Thoracic aorta (tissue), 2 donors: ENCODE results near the gene CCDC71L. TPM values are rescaled to one million over a fixed set of nuclear protein-coding genes. Genes with fewer than 3 reads are reported as not detected.

Source experiments
- ATAC-seq: fragments of 150-250 bp; one replicate; pipeline ENCODE4 v1.8.0; 2017; ENCODE audit warnings: low read depth; ENCODE audit not compliant: insufficient number of reproducible peaks, low FRiP score
- DNase-seq: peaks from one replicate; pipeline ENCODE4 v3.0.0-alpha.2; 2020; ENCODE audit warnings: low spot score
- H3K27ac ChIP-seq, 2 donors: fragments of 200-600 bp; sonication (generic); 1 replicate in 1 of 2; 2 replicates in 1 of 2; pipeline ENCODE4 v1.5.1; 2016; ENCODE audit warnings: mild to moderate bottlenecking in 2 of 2, moderate library complexity in 2 of 2
- H3K27me3 ChIP-seq: fragments of 200-600 bp; sonication (generic); replicated peaks from 2 replicates; pipeline ENCODE4 v1.6.0; 2016; ENCODE audit warnings: mild to moderate bottlenecking; ENCODE audit not compliant: insufficient read depth
- H3K36me3 ChIP-seq: fragments of 200-600 bp; sonication (generic); one replicate; pipeline ENCODE4 v1.5.1; 2016
- H3K4me1 ChIP-seq, 2 donors: fragments of 200-600 bp; sonication (generic); 1 replicate in 1 of 2; 2 replicates in 1 of 2; pipeline versions ENCODE4 v1.5.1 to v1.6.0; 2016; ENCODE audit warnings: low read depth in 2 of 2, mild to moderate bottlenecking in 1 of 2; ENCODE audit not compliant: control insufficient read depth in 1 of 2
- H3K4me3 ChIP-seq: fragments of 200-600 bp; sonication (generic); 2 replicates; pipeline ENCODE4 v1.5.1; 2016; ENCODE audit warnings: mild to moderate bottlenecking
- H3K9me3 ChIP-seq: fragments of 200-600 bp; sonication (generic); 2 replicates; pipeline ENCODE4 v1.5.1; 2016
- total RNA-seq, 2 donors: library from RNA; depleted of rRNA; stranded (reverse); fragments of >200 nt; gene quantifications; one replicate each; pipeline versions ENCODE4 v1.1.0 to v1.2.3, GENCODE V29; 2016
- TF ChIP-seq, protein P1 (sequence below): fragments of 200-600 bp; sonication (generic); IDR thresholded peaks from one replicate; pipeline ENCODE4 v1.5.1; 2019; ENCODE audit warnings: antibody characterized with exemption

The CCDC71L gene
- total RNA-seq, 2 donors from 2014 or later: 57.9 to 101 TPM

DNA sequence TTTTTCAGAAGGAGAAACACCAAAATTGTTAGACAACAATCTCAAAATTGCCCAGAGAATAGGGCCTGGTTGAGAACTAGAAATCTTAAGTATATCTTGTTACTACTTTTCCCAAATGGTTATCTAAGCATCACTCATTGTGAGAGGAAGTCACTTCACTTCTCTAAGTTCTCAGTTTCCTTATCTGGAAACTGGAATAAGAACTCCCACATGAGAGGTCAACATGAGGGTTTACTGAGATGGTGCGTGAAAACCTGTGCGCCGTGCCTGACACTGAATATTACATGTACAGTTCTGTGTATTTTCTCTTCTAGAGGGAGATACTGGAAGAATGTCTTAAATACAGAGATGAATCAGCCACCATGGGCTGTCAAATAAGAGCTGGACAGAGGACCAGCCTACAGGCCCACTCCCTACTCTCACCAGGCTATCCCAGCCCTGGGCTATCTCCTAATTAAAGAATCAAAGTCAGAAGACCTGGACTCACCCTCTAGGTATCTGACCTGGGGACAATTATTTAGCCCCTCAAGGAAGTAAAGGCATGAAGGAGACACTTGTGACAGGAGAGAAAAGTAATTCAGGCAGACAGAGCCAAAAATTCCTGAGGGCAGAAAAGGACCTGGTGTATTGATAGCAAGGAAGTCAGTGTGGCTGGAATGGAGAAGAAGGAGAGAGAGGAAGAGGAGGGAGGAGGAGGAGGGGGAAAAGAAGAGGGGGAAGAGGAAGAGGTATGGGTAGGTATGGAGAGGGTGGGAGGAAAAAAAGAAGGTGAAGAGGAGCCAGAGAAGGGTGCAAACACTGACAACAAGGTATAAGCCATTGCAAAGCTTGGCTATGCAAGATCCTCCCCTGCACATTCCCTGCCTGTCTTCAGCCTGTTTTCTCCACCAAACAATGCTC, 44.9 kb downstream of the CCDC71L start:
- Histone ChIP-seq H3K9me3 (peaks cover 4% of the 10 kb centered on the region), H3K27ac (peak overlapping the region in 1 of 2 donors; percentile 46), H3K4me1 (peaks cover 13 to 23% of the 10 kb centered on the region in 2 donors), H3K4me3 (no peak overlapping the region), H3K36me3 (no peaks in the 10 kb centered on the region), H3K27me3 (no peaks in the 10 kb centered on the region)
- TF ChIP-seq, protein P1, sequence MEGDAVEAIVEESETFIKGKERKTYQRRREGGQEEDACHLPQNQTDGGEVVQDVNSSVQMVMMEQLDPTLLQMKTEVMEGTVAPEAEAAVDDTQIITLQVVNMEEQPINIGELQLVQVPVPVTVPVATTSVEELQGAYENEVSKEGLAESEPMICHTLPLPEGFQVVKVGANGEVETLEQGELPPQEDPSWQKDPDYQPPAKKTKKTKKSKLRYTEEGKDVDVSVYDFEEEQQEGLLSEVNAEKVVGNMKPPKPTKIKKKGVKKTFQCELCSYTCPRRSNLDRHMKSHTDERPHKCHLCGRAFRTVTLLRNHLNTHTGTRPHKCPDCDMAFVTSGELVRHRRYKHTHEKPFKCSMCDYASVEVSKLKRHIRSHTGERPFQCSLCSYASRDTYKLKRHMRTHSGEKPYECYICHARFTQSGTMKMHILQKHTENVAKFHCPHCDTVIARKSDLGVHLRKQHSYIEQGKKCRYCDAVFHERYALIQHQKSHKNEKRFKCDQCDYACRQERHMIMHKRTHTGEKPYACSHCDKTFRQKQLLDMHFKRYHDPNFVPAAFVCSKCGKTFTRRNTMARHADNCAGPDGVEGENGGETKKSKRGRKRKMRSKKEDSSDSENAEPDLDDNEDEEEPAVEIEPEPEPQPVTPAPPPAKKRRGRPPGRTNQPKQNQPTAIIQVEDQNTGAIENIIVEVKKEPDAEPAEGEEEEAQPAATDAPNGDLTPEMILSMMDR: no peak
- ATAC-seq: no peak
- no peak for DNase-seq

DNA sequence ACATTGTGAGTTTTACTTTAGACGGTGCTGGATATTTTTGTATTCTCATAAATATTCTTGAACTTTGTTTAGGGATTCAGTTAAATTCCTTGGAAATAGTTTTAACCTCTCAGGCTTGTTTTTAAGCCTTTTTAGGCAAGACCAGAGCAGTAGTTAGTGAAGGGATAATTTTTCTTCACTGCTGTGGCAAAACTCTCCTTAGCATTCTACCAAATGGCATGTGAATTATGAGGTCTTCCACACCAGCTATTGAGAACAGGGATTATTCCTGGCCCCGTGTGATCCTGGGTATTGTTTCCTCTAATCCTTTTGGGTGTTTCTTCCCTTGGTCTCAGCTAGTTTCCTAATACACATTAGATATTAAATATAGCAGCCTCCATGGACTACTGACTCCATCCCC, 46.2 kb downstream of the CCDC71L start:
- H3K4me1 ChIP-seq: peaks cover 13 to 23% of the 10 kb centered on the region in 2 donors
- H3K27ac ChIP-seq: peak overlapping the region in 1 of 2 donors; percentile 46
- H3K36me3 ChIP-seq: no peaks in the 10 kb centered on the region
- ATAC-seq (no peak), DNase-seq (no peak)
- TF ChIP-seq, protein P1: no peak
- H3K27me3 ChIP-seq: no peaks in the 10 kb centered on the region
- peaks cover 4% of the 10 kb centered on the region for H3K9me3 ChIP-seq
- no peak overlapping the region for H3K4me3 ChIP-seq

DNA sequence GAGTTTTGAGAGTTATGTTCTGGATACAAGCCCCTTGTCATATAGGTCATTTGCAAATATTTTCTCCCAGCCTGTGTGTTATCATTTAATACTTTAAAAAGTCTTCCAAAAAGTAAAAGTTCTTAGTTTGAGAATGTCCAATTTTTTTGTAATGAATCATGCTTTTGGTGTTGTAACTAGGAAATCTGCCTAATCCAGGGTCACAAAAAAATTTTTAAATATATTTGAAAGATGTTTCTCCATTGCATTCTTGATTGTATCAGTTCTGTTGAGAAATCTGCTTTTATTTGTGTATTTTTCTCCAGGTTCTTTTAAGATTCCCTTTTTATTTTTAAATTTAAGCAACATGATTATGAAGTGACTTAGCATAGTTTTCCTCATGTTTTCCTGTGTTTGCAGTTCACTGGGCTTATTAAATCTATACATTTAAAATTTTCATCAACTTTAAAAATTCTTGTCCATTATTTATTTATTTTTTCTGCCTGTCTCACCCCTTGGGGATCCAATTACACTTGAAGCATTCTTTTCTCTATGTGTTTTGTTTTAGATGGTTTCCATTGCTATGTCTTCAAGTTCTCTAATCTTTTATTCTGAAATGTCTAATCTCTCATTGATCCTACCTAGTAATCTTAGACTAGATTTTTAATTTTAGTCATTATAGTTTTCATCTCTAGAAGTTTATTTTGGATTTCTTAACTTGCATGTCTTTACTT, 47.0 kb downstream of the CCDC71L start:
- ATAC-seq: no peak
- Histone ChIP-seq H3K9me3 (peaks cover 4% of the 10 kb centered on the region), H3K27me3 (no peaks in the 10 kb centered on the region), H3K4me3 (no peak overlapping the region), H3K27ac (no peak overlapping the region), H3K36me3 (no peaks in the 10 kb centered on the region), H3K4me1 (peaks cover 13 to 22% of the 10 kb centered on the region in 2 donors)
- TF ChIP-seq, protein P1: no peak
- DNase-seq: no peak

DNA sequence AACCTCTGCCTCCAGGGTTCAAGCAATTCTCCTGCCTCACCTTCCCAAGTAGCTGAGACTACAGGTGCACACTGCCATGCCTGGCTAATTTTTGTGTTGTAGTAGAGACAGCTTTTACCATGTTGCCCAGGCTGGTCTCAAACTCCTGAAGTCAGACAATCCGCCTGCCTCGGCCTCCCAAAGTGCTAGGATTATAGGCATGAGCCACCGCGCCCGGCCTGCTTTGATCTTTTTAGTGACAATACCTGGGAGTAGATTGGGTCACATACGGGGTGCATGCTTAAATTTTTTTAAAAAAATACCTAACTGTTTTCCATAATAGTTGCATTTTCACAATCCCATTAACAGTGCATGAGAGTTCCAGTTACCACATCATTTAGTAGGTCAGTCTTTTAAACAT, 47.7 kb downstream of the CCDC71L start:
- no peak for ATAC-seq
- TF ChIP-seq, protein P1: no peak
- peaks cover 13 to 15% of the 10 kb centered on the region in 2 donors for H3K4me1 ChIP-seq
- H3K27ac ChIP-seq: no peak overlapping the region
- no peak for DNase-seq
- H3K9me3 ChIP-seq: peaks cover 4% of the 10 kb centered on the region
- H3K27me3 ChIP-seq: no peaks in the 10 kb centered on the region
- H3K4me3 ChIP-seq: no peak overlapping the region
- H3K36me3 ChIP-seq: no peaks in the 10 kb centered on the region

DNA sequence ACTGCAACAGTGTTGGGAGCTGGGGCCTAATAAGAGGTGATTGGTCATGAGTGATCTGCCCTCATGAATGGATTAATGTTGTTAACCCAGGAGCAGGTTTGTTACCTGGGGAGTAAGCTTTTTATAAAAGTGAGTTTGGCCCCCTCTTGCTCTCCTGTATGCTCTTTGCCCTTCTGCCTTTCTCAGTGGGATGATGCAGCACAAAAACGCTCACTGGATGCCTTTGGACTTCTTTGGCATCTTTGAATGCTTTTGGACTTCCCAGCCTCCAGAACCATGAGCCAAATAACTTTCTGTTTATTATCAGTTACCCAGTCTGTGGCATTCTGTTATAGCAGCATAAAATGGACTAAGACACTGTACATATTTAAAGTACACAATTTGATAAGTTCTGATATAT, 48.5 kb downstream of the CCDC71L start:
- DNase-seq (no peak), ATAC-seq (no peak)
- Histone ChIP-seq H3K4me1 (peaks cover 8% of the 10 kb centered on the region in 2 donors), H3K27ac (no peak overlapping the region), H3K4me3 (no peak overlapping the region), H3K36me3 (no peaks in the 10 kb centered on the region), H3K9me3 (peaks cover 4% of the 10 kb centered on the region), H3K27me3 (no peaks in the 10 kb centered on the region)
- TF ChIP-seq, protein P1: no peak
